B cell (primary cell): ENCODE measurements around the gene AFG1L. TPM values are rescaled to one million over a fixed set of nuclear protein-coding genes. Genes with fewer than 3 reads are reported as not detected.

Source experiments
- ATAC-seq: fragments of 200-7000 bp; cut with Tn5 transposase; one replicate; pipeline ENCODE4 v1.10.0; 2021; ENCODE audit warnings: low read depth, mild to moderate bottlenecking, moderate number of reproducible peaks, moderate library complexity
- CTCF ChIA-PET: fragments of 350-600 bp; sonication (Branson Sonifier 250); formaldehyde crosslinking; loops from one replicate; lab custom pipeline; 2021; ENCODE audit warnings: antibody characterized with exemption, inconsistent platforms; lab: Charles Lee
- POLR2A ChIA-PET: fragments of 350-600 bp; sonication (Branson Sonifier 250); formaldehyde crosslinking; loops from one replicate; lab custom pipeline; 2021; ENCODE audit warnings: antibody characterized with exemption; lab: Charles Lee
- DNase-seq: peaks from one replicate; pipeline ENCODE4 v3.0.0; 2013
- H2AFZ ChIP-seq: 2 replicates; pipeline ENCODE4 v1.6.1; 2012; ENCODE audit warnings: mild to moderate bottlenecking, low read depth, low read length; ENCODE audit not compliant: insufficient read depth, poor library complexity, severe bottlenecking
- H3K27ac ChIP-seq, 2 donors: 1 replicate in 1 of 2; 2 replicates in 1 of 2; pipeline ENCODE4 v1.5.1; 2012 to 2013; ENCODE audit warnings: low read length in 2 of 2, mild to moderate bottlenecking in 2 of 2, moderate library complexity in 1 of 2
- H3K27me3 ChIP-seq, 4 experiments: fragments of 200-600 bp in 1 of 4; sonication (generic) in 1 of 4; replicated peaks in 1 of 4; 1 replicate in 2 of 4; 2 replicates in 2 of 4; pipeline versions ENCODE4 v1.6.1 to v1.7.0; 2013 to 2016; ENCODE audit warnings: low read length in 3 of 4, mild to moderate bottlenecking in 2 of 4, mixed read lengths in 1 of 4, moderate library complexity in 1 of 4; ENCODE audit not compliant: insufficient read depth in 4 of 4, control insufficient read depth in 3 of 4; ENCODE audit errors: control extremely low read depth in 1 of 4
- H3K36me3 ChIP-seq, 2 experiments: replicated peaks in 1 of 2; 1 replicate in 1 of 2; 2 replicates in 1 of 2; pipeline versions ENCODE4 v1.6.1 to v1.7.1; 2013; ENCODE audit warnings: low read length in 1 of 2; ENCODE audit not compliant: insufficient read depth in 2 of 2, control insufficient read depth in 1 of 2; ENCODE audit errors: control extremely low read depth in 1 of 2, extremely low read depth in 1 of 2
- H3K4me1 ChIP-seq, 2 donors: fragments of 200-600 bp in 1 of 2; sonication (generic) in 1 of 2; 1 replicate in 1 of 2; 2 replicates in 1 of 2; pipeline versions ENCODE4 v1.5.1 to v1.6.1; 2013 to 2017; ENCODE audit warnings: low read length in 2 of 2; ENCODE audit not compliant: control insufficient read depth in 2 of 2, insufficient read depth in 2 of 2
- H3K4me2 ChIP-seq: replicated peaks from 2 replicates; pipeline ENCODE3; 2012; ENCODE audit warnings: mild to moderate bottlenecking, low read depth, low read length; ENCODE audit not compliant: poor library complexity, severe bottlenecking
- H3K4me3 ChIP-seq, 5 experiments: fragments of 200-600 bp in 1 of 5; sonication (generic) in 1 of 5; 1 replicate in 3 of 5; 2 replicates in 2 of 5; pipeline versions ENCODE4 v1.5.1 to v1.7.0; 2011 to 2016; ENCODE audit warnings: low read length in 4 of 5, mild to moderate bottlenecking in 4 of 5, low read depth in 2 of 5, control low read depth in 1 of 5, moderate library complexity in 1 of 5; ENCODE audit not compliant: insufficient read depth in 1 of 5; ENCODE audit errors: control extremely low read depth in 1 of 5, extremely low read depth in 1 of 5
- H3K79me2 ChIP-seq: fragments of 200-600 bp; sonication (generic); one replicate; pipeline ENCODE4 v1.6.0; 2016; ENCODE audit warnings: low read length; ENCODE audit not compliant: control insufficient read depth, insufficient read depth
- H3K9ac ChIP-seq: fragments of 200-600 bp; sonication (generic); 2 replicates; pipeline ENCODE4 v1.6.1; 2017; ENCODE audit warnings: mild to moderate bottlenecking, low read length, moderate library complexity
- H3K9me3 ChIP-seq, 3 donors: one replicate each; pipeline versions ENCODE4 v1.6.1 to v1.7.1; 2013; ENCODE audit warnings: low read length in 2 of 3; ENCODE audit not compliant: control insufficient read depth in 2 of 3, insufficient read depth in 1 of 3; ENCODE audit errors: control extremely low read depth in 1 of 3
- H4K20me1 ChIP-seq: 2 replicates; pipeline ENCODE4 v1.6.0; 2012; ENCODE audit warnings: mild to moderate bottlenecking, low read length; ENCODE audit not compliant: insufficient read depth, control insufficient read depth, poor library complexity, severe bottlenecking
- H3K27ac Mint-ChIP-seq: one replicate; pipeline ENCODE4 v1.8.0; 2021; ENCODE audit warnings: mixed read lengths
- H3K27me3 Mint-ChIP-seq: one replicate; pipeline ENCODE4 v1.8.0; 2021; ENCODE audit warnings: mixed read lengths
- H3K4me1 Mint-ChIP-seq: one replicate; pipeline ENCODE4 v1.8.0; 2021; ENCODE audit warnings: mixed read lengths
- H3K4me3 Mint-ChIP-seq: one replicate; pipeline ENCODE4 v1.8.0; 2021; ENCODE audit warnings: mixed read lengths
- H3K9me3 Mint-ChIP-seq: one replicate; pipeline ENCODE4 v1.8.0; 2022; ENCODE audit warnings: mixed read lengths; ENCODE audit not compliant: insufficient read depth
- CTCF ChIP-seq: fragments of 200-600 bp; IDR thresholded peaks from one replicate; pipeline ENCODE4 v1.8.0; 2022; ENCODE audit warnings: antibody characterized with exemption, mild to moderate bottlenecking
- EZH2 ChIP-seq: IDR thresholded peaks from 2 replicates; pipeline ENCODE4 v1.6.1; 2012; ENCODE audit warnings: borderline replicate concordance, low read depth, mild to moderate bottlenecking, moderate library complexity, low read length; ENCODE audit not compliant: insufficient read depth, poor library complexity, severe bottlenecking
- WGBS: methylation state at CpG from one replicate; pipeline ENCODE4 v1.1.5; 2013; ENCODE audit warnings: missing lambda C conversion rate; ENCODE audit not compliant: insufficient coverage; 5-methylcytosine and 5-hydroxymethylcytosine counted together
- intact Hi-C: fragments of 100-400 bp; cut with micrococcal nuclease; formaldehyde crosslinking; loops from one replicate; pipeline ENCODE4 v1.10.0; 2022
- polyA plus RNA-seq: library from polyadenylated mRNA; depleted of rRNA; stranded (reverse); fragments of >200 nt; gene quantifications from 2 replicates; pipeline ENCODE4 v1.2.3, GENCODE V29; 2012
- total RNA-seq, 2 donors: library from RNA; stranded (reverse); fragments of 120-200 nt in 1 of 2; gene quantifications; 1 replicate in 1 of 2; 2 replicates in 1 of 2; pipeline versions ENCODE4 v1.2.3 to v1.2.4, GENCODE V29; 2013 to 2022

Gene AFG1L
- total and polyA plus RNA-seq, 2 donors (not counting 1 experiment from before 2014, with no cell fraction given): 1.8 to 14.2 TPM

- ChIA-PET CTCF (interaction anchor here (0.7 to 2.7 kb wide), 5 partner anchors 12 to 295 kb away, joined by 3 to 15 read pairs (median 3); partner anchors contain the start of gene SNX3), POLR2A (interaction anchor here (1.0 kb wide), 1 partner anchor 10 kb away, joined by 4 read pairs; no protein-coding TSS in a partner anchor)
- intact Hi-C loops: loop anchor here (2.0 to 5.0 kb wide), 2 partner anchors 13 to 346 kb away; no protein-coding TSS in a partner anchor
- peak overlapping the region; percentile 100 for H3K4me3 Mint-ChIP-seq
- peaks cover 6 to 7% of the 10 kb centered on the region in 2 donors for H3K4me1 ChIP-seq
- no peaks in the 10 kb centered on the region for H4K20me1 ChIP-seq
- ATAC-seq: no peak
- peaks cover 5% of the 10 kb centered on the region for H3K27me3 Mint-ChIP-seq
- H3K27me3 ChIP-seq: peaks cover 0 to 6% (median 0%) of the 10 kb centered on the region in 4 experiments
- H3K27ac Mint-ChIP-seq: no peak overlapping the region
- no peak overlapping the region for H3K9ac ChIP-seq
- H3K4me2 ChIP-seq: no peak overlapping the region
- TF ChIP-seq EZH2: no peak
- no peak for TF ChIP-seq CTCF
- no peak overlapping the region for H3K4me3 ChIP-seq
- H3K27ac ChIP-seq: no peak overlapping the region
- H3K9me3 ChIP-seq: no peaks in the 10 kb centered on the region
- no peaks in the 10 kb centered on the region for H3K79me2 ChIP-seq
- WGBS: 100% methylated on average over 5 of the region's 5 CpGs
- no peaks in the 10 kb centered on the region for H3K9me3 Mint-ChIP-seq
- no peak overlapping the region for H2AFZ ChIP-seq
- H3K36me3 ChIP-seq: no peaks in the 10 kb centered on the region
- peaks cover 3% of the 10 kb centered on the region for H3K4me1 Mint-ChIP-seq
- DNase-seq: no peak
Measured at GRCh38 chr6:108556250-108556649, 261.4 kb downstream of the AFG1L start.

- H3K4me3 ChIP-seq: peak overlapping the region; percentile 54 to 96 (median 77)
- H4K20me1 ChIP-seq: peaks cover 5% of the 10 kb centered on the region
- peak overlapping the region in 1 of 2 donors; percentile 44 for H3K27ac ChIP-seq
- peak overlapping the region; percentile 75 for H3K27ac Mint-ChIP-seq
- peak overlapping the region; percentile 100 for H3K4me3 Mint-ChIP-seq
- H3K36me3 ChIP-seq: no peaks in the 10 kb centered on the region
- ChIA-PET CTCF (interaction anchor here (0.9 to 3.9 kb wide), 8 partner anchors 9 to 537 kb away, joined by 3 to 15 read pairs (median 5); partner anchors contain the start of genes ARMC2 and SESN1), POLR2A (interaction anchor here (0.5 kb wide), 1 partner anchor 201 kb away, joined by 9 read pairs; no protein-coding TSS in a partner anchor)
- H3K27me3 Mint-ChIP-seq: peaks cover 5% of the 10 kb centered on the region
- no peaks in the 10 kb centered on the region for H3K9me3 Mint-ChIP-seq
- WGBS: 61% methylated on average over 11 of the region's 16 CpGs
- peak overlapping the region; percentile 99 for H3K4me2 ChIP-seq
- DNase-seq: no peak
- H2AFZ ChIP-seq: peak overlapping the region; percentile 74
- H3K9me3 ChIP-seq: peaks cover 0 to 4% (median 0%) of the 10 kb centered on the region in 3 donors
- no peak for ATAC-seq
- no peaks in the 10 kb centered on the region for H3K79me2 ChIP-seq
- H3K4me1 ChIP-seq: peaks cover 10 to 12% of the 10 kb centered on the region in 2 donors
- intact Hi-C loops: loop anchor here (2.0 to 5.0 kb wide), 2 partner anchors 14 to 345 kb away; no protein-coding TSS in a partner anchor
- TF ChIP-seq EZH2 (no peak), CTCF (no peak)
- peak overlapping the region; percentile 99 for H3K9ac ChIP-seq
- H3K4me1 Mint-ChIP-seq: peaks cover 7% of the 10 kb centered on the region
- peaks cover 0 to 6% (median 0%) of the 10 kb centered on the region in 4 experiments for H3K27me3 ChIP-seq
Measured at GRCh38 chr6:108556866-108557493, 262.1 kb downstream of the AFG1L start.
